HUES64 (cell line): Measurements from ENCODE around the gene SPATA25.

Experiments used
- H3K27ac ChIP-seq: 2 replicates; pipeline ENCODE4 v1.7.0; 2013; ENCODE audit warnings: low read depth, low read length, inconsistent platforms
- H3K27me3 ChIP-seq: 2 replicates; pipeline ENCODE4 v1.6.1; 2013; ENCODE audit warnings: mild to moderate bottlenecking, low read length; ENCODE audit not compliant: insufficient read depth
- H3K36me3 ChIP-seq: 2 replicates; pipeline ENCODE4 v1.6.1; 2013; ENCODE audit warnings: mild to moderate bottlenecking, low read length; ENCODE audit not compliant: insufficient read depth
- H3K4me1 ChIP-seq: 2 replicates; pipeline ENCODE4 v1.6.1; 2013; ENCODE audit warnings: mild to moderate bottlenecking, low read length, moderate library complexity; ENCODE audit not compliant: insufficient read depth
- H3K4me3 ChIP-seq: 2 replicates; pipeline ENCODE4 v1.5.1; 2013; ENCODE audit warnings: mild to moderate bottlenecking, low read length, moderate library complexity
- H3K9ac ChIP-seq: 2 replicates; pipeline ENCODE4 v1.6.1; 2013; ENCODE audit warnings: mild to moderate bottlenecking, low read depth, low read length
- H3K9me3 ChIP-seq: 2 replicates; pipeline ENCODE4 v1.6.1; 2013; ENCODE audit warnings: low read depth, low read length; ENCODE audit not compliant: insufficient read depth
- WGBS: fragments of 150-250, 120-280 bp; methylation state at CpG from one replicate; pipeline ENCODE4 v1.1.7; 2013; ENCODE audit warnings: missing lambda C conversion rate; 5-methylcytosine and 5-hydroxymethylcytosine counted together

SPATA25 gene

DNA sequence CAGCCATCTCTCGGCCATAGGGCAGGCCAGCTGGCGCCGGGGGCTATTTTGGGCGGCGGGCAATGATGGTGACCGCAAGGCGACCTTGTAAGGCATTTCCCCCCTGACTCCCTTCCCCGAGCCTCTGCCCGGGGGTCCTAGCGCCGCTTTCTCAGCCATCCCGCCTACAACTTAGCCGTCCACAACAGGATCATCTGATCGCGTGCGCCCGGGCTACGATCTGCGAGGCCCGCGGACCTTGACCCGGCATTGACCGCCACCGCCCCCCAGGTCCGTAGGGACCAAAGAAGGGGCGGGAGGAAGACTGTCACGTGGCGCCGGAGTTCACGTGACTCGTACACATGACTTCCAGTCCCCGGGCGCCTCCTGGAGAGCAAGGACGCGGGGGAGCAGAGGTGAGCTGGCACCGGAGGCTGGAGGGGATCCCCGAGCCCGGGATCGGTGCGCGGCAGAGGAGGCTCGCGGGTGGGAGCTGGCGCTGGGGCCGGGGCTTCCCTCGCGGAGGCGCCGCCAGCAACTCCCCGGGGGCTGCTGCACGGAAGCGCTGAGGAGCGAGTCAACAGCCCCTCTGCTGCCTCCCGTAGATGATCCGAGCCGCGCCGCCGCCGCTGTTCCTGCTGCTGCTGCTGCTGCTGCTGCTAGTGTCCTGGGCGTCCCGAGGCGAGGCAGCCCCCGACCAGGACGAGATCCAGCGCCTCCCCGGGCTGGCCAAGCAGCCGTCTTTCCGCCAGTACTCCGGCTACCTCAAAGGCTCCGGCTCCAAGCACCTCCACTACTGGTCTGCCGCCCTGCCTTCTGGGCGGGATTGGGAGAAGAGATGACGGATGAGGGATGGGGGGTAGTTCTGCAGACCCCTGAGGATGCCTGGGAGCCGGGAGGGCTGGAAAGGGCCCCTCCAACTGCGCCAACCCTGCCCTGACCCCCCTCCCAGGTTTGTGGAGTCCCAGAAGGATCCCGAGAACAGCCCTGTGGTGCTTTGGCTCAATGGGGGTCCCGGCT lies 3.9 kb upstream of the SPATA25 start, which contains the start of the genes CTSA and NEURL2:
CTSA (plus strand) TSS at position 351 of the 999 bp plus-strand sequence; CDS start at position 585, 234 bp downstream.
NEURL2 (minus strand) TSS at position 224 of the 999 bp plus-strand sequence; CDS start at position 7, 217 bp downstream.
- no peaks in the 10 kb centered on the region for H3K9me3 ChIP-seq
- H3K27ac ChIP-seq = peak within 1 kb of the TSS; percentile 68
- 3% methylated on average over 78 of the region's 78 CpGs for WGBS
- peak within 1 kb of the TSS; percentile 94 for H3K4me3 ChIP-seq
- peaks cover 37% of the 10 kb centered on the region for H3K36me3 ChIP-seq
- no peaks in the 10 kb centered on the region for H3K4me1 ChIP-seq
- no peaks in the 10 kb centered on the region; the same call in 1 of the 2 replicates for H3K27me3 ChIP-seq
- peak within 1 kb of the TSS; percentile 68 for H3K9ac ChIP-seq

DNA sequence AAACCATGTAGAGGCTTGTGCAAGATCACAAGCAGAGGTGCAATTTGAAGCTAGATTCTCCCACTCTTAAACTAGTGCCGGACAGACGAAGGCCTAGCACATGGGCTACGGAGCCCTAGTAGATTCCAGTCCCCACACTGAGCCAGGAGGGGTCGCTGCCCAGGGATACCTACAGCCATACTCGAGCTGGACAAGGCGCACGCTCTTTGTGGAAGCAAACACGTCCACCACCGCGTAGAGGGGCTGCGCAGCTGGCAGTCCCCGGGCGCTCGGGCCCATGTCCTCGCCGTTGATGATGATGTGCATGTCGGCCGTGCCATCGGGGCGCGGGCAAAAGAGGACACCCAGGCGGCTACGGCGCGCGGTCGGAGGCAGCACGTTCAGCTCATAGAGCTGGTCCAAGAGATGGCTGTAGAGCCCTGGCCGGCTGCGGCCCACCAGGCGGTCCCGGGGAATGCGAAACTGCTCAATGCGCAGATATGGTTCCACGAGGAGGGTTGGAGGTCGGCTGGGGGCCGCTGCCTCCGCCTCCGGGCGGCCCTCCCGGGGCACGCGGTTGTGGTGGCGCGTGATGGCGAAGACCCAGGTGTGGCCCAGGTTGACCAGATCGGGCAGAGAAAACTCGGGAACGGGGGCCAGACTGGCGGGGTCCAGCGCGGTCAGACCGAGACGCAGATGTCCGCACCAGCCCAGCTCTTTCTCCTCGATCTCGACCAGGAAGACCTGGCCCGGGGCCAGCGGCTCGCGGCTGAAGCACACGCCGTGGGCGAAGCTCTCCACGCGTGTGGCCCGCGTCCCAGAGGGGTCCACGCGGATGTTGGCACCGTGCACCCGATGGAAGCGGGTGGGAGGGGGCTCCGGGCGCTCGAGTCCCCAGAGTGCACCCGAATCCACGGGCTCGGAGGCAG lies 2.9 kb upstream of the SPATA25 start:
- peak overlapping the region; percentile 94 for H3K4me3 ChIP-seq
- H3K27ac ChIP-seq = peak overlapping the region; percentile 68; the same call in 1 of the 2 replicates
- peaks cover 33% of the 10 kb centered on the region for H3K36me3 ChIP-seq
- H3K9ac ChIP-seq = peak overlapping the region; percentile 68
- H3K27me3 ChIP-seq = no peaks in the 10 kb centered on the region; the same call in 1 of the 2 replicates
- H3K4me1 ChIP-seq = no peaks in the 10 kb centered on the region
- H3K9me3 ChIP-seq = no peaks in the 10 kb centered on the region
- 2% methylated on average over 79 of the region's 79 CpGs for WGBS

DNA sequence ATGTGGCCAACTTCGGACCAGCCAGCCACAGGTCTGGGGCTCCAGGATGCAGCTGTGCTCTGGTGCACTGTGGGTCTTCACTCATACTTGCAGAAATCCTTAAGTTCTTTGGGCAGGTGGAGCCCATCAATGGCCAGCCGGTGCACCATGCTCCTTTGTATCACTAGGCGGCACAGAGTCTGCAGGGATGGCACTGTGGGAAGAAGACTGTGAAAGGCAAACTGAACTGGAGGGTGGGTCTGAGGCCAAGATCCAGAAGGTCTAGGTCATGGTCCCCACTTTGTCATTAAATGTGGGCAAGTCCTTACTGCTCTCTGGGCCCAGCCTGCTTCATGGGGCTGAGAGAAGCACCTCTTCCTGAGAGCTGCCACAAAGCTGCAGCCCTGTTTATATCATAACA lies 1.3 kb upstream of the SPATA25 start:
- Histone ChIP-seq H3K4me3 (no peak overlapping the region), H3K36me3 (peaks cover 25% of the 10 kb centered on the region), H3K27ac (no peak overlapping the region), H3K9me3 (no peaks in the 10 kb centered on the region), H3K4me1 (no peaks in the 10 kb centered on the region), H3K27me3 (no peaks in the 10 kb centered on the region; the same call in 1 of the 2 replicates), H3K9ac (no peak overlapping the region)
- WGBS = 97% methylated on average over 3 of the region's 3 CpGs

DNA sequence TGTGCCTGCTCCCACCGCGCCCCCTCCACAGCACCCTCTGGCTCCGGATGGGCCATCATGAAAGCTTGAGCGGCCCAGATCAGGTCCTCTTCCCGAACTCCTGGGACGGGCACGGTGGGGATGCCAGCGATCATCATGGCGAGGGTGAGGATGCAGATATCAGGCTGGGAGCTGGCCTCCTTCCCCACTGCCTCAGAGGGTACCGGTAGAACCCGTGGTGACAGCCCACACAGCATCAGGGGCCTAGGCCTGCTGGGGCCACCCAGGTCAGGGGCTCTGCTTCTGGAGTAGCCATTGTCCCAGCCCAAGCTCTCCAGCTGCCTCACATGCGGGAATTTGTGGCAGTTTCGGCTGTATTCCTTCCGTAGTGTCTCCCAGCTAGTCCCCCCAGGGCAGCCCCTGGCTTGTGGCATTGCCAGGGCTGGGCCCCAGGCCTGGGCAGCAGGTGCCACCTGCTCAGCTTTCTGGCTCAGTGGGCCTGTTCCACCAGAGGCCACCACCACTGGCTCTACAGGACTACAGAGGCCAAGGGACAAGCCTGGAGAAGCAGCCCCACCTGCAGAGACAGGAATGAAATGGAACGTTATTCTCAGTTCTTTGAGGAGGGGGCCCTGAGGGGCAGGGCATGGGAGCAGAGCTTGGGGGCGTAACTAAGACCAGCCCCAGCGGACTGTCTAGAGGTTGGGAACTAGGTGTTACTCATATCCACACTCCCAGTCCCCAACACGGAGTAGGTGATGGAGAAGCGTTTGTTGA lies 654 bp downstream of the SPATA25 start:
- no peaks in the 10 kb centered on the region for H3K9me3 ChIP-seq
- no peaks in the 10 kb centered on the region for H3K4me1 ChIP-seq
- H3K36me3 ChIP-seq = peaks cover 30% of the 10 kb centered on the region
- 94% methylated on average over 19 of the region's 19 CpGs for WGBS
- no peaks in the 10 kb centered on the region; the same call in 1 of the 2 replicates for H3K27me3 ChIP-seq
- H3K9ac ChIP-seq = no peak overlapping the region
- no peak overlapping the region for H3K27ac ChIP-seq
- H3K4me3 ChIP-seq = no peak overlapping the region

DNA sequence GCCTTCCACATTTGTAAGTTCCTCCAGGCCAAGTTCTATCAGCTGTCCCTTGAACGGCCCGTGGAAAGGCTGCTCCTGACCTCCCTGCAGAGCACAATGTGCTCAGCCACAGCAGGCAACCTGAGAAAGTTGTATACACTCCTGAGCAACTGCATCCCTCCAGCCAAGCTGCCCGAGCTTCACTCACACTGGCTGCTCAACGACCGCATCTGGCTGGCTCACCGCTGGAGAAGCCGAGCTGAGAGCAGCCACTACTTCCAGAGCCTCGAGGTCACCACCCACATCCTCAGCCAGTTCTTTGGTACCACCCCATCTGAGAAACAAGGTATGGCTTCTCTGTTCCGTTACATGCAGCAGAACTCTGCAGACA lies 4.3 kb downstream of the SPATA25 start:
- H3K4me3 ChIP-seq = no peak overlapping the region
- no peaks in the 10 kb centered on the region for H3K4me1 ChIP-seq
- WGBS = 95% methylated on average over 9 of the region's 9 CpGs
- H3K36me3 ChIP-seq = peaks cover 35% of the 10 kb centered on the region
- H3K9ac ChIP-seq = no peak overlapping the region
- H3K27ac ChIP-seq = no peak overlapping the region
- H3K9me3 ChIP-seq = no peaks in the 10 kb centered on the region
- no peaks in the 10 kb centered on the region for H3K27me3 ChIP-seq

DNA sequence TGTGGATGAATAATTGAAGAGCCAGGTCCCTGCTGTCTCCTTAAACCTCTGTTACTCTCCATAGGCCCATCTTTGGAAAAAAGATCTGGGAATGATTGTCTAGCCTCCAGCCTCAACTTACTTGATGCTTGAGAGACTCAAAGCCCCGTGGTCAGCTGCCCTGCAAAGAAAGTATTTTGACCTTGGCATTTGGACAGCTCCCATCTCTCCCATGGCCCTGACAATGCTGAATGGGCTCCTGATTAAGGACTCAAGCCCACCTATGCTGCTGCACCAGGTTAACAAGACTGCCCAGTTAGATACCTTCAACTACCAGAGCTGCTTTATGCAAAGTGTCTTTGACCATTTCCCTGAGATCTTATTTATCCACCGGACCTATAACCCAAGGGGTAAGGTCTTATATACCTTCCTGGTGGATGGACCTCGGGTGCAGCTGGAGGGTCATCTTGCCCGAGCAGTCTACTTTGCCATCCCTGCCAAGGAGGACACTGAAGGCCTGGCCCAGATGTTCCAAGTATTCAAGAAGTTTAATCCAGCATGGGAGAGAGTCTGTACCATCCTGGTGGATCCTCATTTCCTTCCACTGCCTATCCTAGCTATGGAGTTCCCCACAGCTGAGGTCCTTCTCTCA lies 4.8 kb downstream of the SPATA25 start:
- Histone ChIP-seq H3K9ac (no peak overlapping the region), H3K9me3 (no peaks in the 10 kb centered on the region), H3K4me1 (no peaks in the 10 kb centered on the region), H3K27me3 (no peaks in the 10 kb centered on the region), H3K27ac (no peak overlapping the region), H3K36me3 (peaks cover 38% of the 10 kb centered on the region), H3K4me3 (no peak overlapping the region)
- 97% methylated on average over 4 of the region's 4 CpGs for WGBS

DNA sequence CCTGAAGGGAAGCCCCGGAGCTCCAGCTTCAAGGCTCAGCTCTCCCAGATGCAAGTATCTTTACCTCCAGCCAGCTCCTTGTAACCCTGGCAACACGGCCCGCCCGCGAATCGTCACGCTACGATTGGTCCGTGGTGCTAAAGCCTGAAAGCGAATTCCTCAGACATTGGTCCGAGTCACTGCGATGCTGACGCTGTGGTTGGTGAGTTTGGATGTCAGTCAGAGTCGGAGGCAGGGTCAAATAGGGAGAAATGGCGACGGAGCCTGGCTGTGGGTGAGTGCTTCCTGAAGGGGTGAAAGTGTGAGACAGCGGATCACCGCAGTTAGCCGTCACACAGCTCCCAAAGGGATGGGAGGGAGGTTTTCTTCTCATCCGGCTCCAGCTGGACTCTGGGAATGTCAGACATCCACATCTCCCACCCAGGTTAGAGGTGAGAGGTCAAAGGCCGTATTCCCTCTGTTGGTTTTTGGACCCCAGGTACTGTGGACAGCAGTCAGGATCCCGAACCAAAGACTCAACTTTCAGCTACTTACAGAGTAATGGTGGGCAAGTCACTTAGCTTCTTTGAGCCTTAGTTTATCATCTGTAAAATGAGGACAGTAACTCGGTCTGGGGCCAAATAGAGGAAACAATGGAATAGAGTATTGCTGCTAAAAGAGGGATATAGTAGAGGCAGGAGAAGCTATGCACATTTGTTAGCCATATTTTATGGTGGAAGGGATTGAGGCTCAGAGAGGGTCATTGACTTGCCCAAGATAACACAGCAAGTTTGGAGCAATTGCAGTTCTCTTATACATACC lies 6.2 kb downstream of the SPATA25 start, which contains the start of gene ZSWIM1:
ZSWIM1 (plus strand) TSS at position 240 of the 801 bp plus-strand sequence. CDS start 1,366 bp downstream, outside the sequence.
- WGBS = 2% methylated on average over 23 of the region's 23 CpGs

DNA sequence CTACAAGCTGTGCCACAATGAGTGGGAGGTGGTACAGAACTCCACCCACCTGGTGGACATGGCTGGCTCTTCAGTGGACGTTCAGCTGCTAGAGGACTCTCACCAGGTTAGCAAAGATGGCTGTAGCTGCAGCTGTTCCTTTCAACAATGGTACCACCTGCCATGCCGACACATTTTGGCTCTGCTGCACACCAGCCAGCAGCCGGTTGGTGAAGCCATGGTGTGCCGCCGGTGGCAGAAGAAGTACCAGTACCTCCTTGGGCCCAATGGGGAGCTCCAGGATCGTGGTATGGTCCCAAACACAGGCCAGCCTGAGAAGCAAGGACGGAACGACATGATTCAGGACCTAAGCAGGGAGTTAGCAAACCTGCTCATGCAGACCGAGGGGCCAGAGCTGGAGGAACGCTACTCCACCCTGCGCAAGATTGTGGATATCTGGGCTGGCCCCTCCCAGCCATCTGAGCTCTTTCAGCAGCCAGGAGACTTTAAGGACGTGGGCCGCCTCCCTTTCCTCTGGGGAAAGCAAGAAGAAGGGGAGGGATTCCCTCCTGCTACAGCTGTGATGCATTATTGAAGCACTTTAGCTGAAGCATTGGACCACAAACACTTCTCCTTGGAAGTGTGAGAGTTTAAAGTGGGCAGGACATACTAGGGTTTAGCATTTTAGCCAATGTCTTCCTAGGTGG lies 9.2 kb downstream of the SPATA25 start:
- Histone ChIP-seq H3K9ac (no peak overlapping the region), H3K4me1 (no peaks in the 10 kb centered on the region), H3K27ac (no peak overlapping the region), H3K36me3 (peaks cover 27% of the 10 kb centered on the region), H3K9me3 (no peaks in the 10 kb centered on the region), H3K27me3 (no peaks in the 10 kb centered on the region), H3K4me3 (no peak overlapping the region)
- WGBS = 92% methylated on average over 13 of the region's 13 CpGs

More for the DNA sequence above, 6.2 kb downstream of the SPATA25 start, which contains the start of gene ZSWIM1:
- Histone ChIP-seq H3K27me3 (no peaks in the 10 kb centered on the region), H3K9ac (peak within 1 kb of the TSS; percentile 62), H3K9me3 (no peaks in the 10 kb centered on the region), H3K27ac (peak within 1 kb of the TSS; percentile 14; the same call in 1 of the 2 replicates), H3K4me3 (peak within 1 kb of the TSS; percentile 64), H3K36me3 (peaks cover 42% of the 10 kb centered on the region), H3K4me1 (no peaks in the 10 kb centered on the region)

DNA sequence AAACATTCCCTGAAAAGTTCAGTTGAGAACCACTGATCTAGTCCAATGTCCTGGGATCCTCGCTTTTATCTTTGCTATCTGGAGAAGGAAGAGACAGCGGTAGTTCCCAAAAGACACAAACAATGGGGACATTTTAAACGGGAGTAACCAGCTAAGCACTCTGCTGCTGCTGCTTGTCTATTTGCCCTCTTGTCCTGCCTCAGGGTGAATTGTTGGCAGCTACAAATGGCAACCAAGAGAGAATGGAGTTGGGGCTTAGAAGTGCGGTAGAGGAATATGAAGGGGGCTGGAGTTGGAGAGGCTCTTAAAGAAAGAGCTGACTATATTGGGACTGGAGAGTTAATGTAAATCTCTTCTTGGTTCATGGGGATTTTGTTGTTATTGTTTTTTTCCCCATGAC lies 12.8 kb downstream of the SPATA25 start:
- no peak overlapping the region for H3K27ac ChIP-seq
- 89% methylated on average over 4 of the region's 4 CpGs for WGBS
- H3K27me3 ChIP-seq = no peaks in the 10 kb centered on the region
- H3K4me1 ChIP-seq = no peaks in the 10 kb centered on the region
- H3K4me3 ChIP-seq = no peak overlapping the region
- peaks cover 18% of the 10 kb centered on the region for H3K36me3 ChIP-seq
- H3K9ac ChIP-seq = no peak overlapping the region
- H3K9me3 ChIP-seq = no peaks in the 10 kb centered on the region
